Measurements from ENCODE around the gene ABL1. TPM values are rescaled to one million over a fixed set of nuclear protein-coding genes. Genes with fewer than 3 reads are reported as not detected.
A peak's percentile ranks its signal among the peaks of the same experiment; 100 is the strongest.
"Not testable (repeated sequence)": the region's sequence is repeated elsewhere in the genome, so short reads cannot be mapped to it uniquely, and the experiment has no call there.

ABL1 gene
- total RNA-seq, 1 experiment from 2014 or later, result 67.5 TPM

GRCh38 chr9:130789747-130790672 lies 45.0 kb upstream of the ABL1 start:
- Mint-ChIP-seq H3K4me3 (ENCODE audit: unreplicated experiment) (no peak overlapping the region), H3K27me3 (ENCODE audit: insufficient read depth, unreplicated experiment) (no peaks in the 10 kb centered on the region), H3K9me3 (ENCODE audit: unreplicated experiment) (peaks cover 17% of the 10 kb centered on the region), H3K36me3 (ENCODE audit: insufficient read depth, unreplicated experiment) (peaks cover 13% of the 10 kb centered on the region), H3K27ac (ENCODE audit: low read depth, unreplicated experiment) (no peak overlapping the region), H3K4me1 (ENCODE audit: insufficient read depth, unreplicated experiment) (peaks cover 20% of the 10 kb centered on the region)
- no peak for TF ChIP-seq CTCF (IDR thresholded peaks at IDR 0.05; ENCODE audit: unreplicated experiment)
- no TSS peak for BruUV-seq (replicated peaks)
- DNase-seq (ENCODE audit: unreplicated experiment), result no peak
- intact Hi-C loops (cut with micrococcal nuclease), result no loop called here
- ChIA-PET CTCF (interaction anchor here (0.6 to 0.8 kb wide), 4 partner anchors 19 to 79 kb away, joined by 3 to 5 read pairs (median 3); no protein-coding TSS in a partner anchor), POLR2A (interaction anchor here (0.6 to 6.8 kb wide), 2 partner anchors 9 to 74 kb away, joined by 3 to 47 read pairs; no protein-coding TSS in a partner anchor)

GRCh38 chr9:130791303-130791894 lies 43.7 kb upstream of the ABL1 start:
- H3K36me3 Mint-ChIP-seq (ENCODE audit: insufficient read depth, unreplicated experiment), result peaks cover 11% of the 10 kb centered on the region
- DNase-seq (ENCODE audit: unreplicated experiment), result no peak
- no peak overlapping the region for H3K4me3 Mint-ChIP-seq (ENCODE audit: unreplicated experiment)
- TF ChIP-seq CTCF (IDR thresholded peaks at IDR 0.05; ENCODE audit: unreplicated experiment), result no peak
- intact Hi-C loops (cut with micrococcal nuclease), result no loop called here
- no peak overlapping the region for H3K27ac Mint-ChIP-seq (ENCODE audit: low read depth, unreplicated experiment)
- H3K9me3 Mint-ChIP-seq (ENCODE audit: unreplicated experiment), result peaks cover 17% of the 10 kb centered on the region
- ChIA-PET CTCF (interaction anchor here (0.6 kb wide), 1 partner anchor 151 kb away, joined by 3 read pairs; no protein-coding TSS in a partner anchor), POLR2A (interaction anchor here (0.5 to 6.8 kb wide), 2 partner anchors 10 to 151 kb away, joined by 6 to 47 read pairs; no protein-coding TSS in a partner anchor)
- H3K4me1 Mint-ChIP-seq (ENCODE audit: insufficient read depth, unreplicated experiment), result peaks cover 20% of the 10 kb centered on the region
- no TSS peak for BruUV-seq (replicated peaks)
- no peaks in the 10 kb centered on the region for H3K27me3 Mint-ChIP-seq (ENCODE audit: insufficient read depth, unreplicated experiment)

DNA sequence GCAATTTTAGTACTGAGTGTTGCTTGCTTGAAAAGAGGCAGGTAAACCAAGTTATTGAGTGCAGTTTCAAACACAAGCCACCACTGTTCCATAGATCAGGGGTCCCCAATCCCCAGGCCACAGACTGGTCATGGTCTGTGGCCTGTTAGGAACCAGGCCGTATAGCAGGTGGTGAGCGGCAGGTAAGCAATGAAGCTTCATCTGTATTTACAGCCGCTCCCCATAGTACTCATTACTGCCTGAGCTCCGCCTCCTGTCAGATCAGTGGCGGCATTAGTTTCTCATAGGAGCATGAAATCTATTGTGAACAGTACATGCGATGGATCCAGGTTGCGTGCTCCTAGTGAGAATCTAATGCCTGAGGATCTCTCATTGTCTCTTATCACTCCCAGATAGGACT lies 41.5 kb upstream of the ABL1 start:
- BruUV-seq (replicated peaks), result no TSS peak

DNA sequence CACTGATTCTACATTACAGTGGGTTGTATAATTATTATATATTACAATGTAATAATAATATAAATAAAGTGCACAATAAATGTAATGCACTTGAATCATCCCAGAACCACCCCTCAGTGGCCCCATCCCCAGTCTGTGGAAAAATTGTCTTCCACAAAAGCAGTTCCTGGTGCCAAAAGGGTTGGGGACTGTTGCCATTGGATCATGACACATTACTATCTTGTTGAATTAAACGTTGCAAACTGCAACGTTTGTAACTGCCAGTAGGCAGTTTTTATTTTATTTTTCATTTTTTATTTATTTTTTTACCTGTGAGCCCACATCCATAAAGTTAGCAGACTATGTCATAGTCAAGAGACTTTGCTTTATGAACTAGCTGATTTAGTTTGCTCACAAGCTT lies 41.0 kb upstream of the ABL1 start:
- H3K27me3 Mint-ChIP-seq (ENCODE audit: insufficient read depth, unreplicated experiment); H3K4me3 Mint-ChIP-seq (ENCODE audit: unreplicated experiment); intact Hi-C loops (cut with micrococcal nuclease); H3K36me3 Mint-ChIP-seq (ENCODE audit: insufficient read depth, unreplicated experiment); DNase-seq (ENCODE audit: unreplicated experiment); BruUV-seq (replicated peaks): not testable (repeated sequence)
- ChIA-PET POLR2A (interaction anchor here (0.7 to 6.8 kb wide), 8 partner anchors 12 to 100 kb away, joined by 4 to 47 read pairs (median 4); partner anchors contain the start of gene EXOSC2), CTCF (interaction anchor here (1.0 to 1.2 kb wide), 2 partner anchors 23 to 55 kb away, joined by 3 read pairs; no protein-coding TSS in a partner anchor)
- Mint-ChIP-seq H3K9me3 (ENCODE audit: unreplicated experiment) (peaks cover 10% of the 10 kb centered on the region), H3K27ac (ENCODE audit: low read depth, unreplicated experiment) (peak overlapping the region; percentile 70), H3K4me1 (ENCODE audit: insufficient read depth, unreplicated experiment) (peaks cover 13% of the 10 kb centered on the region)

More for the DNA sequence above, 41.5 kb upstream of the ABL1 start:
- ChIA-PET POLR2A (interaction anchor here (1.3 to 6.8 kb wide), 3 partner anchors 12 to 53 kb away, joined by 4 to 47 read pairs (median 12); no protein-coding TSS in a partner anchor), CTCF (interaction anchor here (1.0 to 1.2 kb wide), 2 partner anchors 22 to 56 kb away, joined by 3 read pairs; no protein-coding TSS in a partner anchor)
- Mint-ChIP-seq H3K36me3 (ENCODE audit: insufficient read depth, unreplicated experiment) (peaks cover 7% of the 10 kb centered on the region), H3K27ac (ENCODE audit: low read depth, unreplicated experiment) (no peak overlapping the region), H3K27me3 (ENCODE audit: insufficient read depth, unreplicated experiment) (no peaks in the 10 kb centered on the region), H3K9me3 (ENCODE audit: unreplicated experiment) (peaks cover 14% of the 10 kb centered on the region), H3K4me3 (ENCODE audit: unreplicated experiment) (no peak overlapping the region), H3K4me1 (ENCODE audit: insufficient read depth, unreplicated experiment) (peaks cover 13% of the 10 kb centered on the region)
- TF ChIP-seq CTCF (IDR thresholded peaks at IDR 0.05; ENCODE audit: unreplicated experiment), result no peak
- intact Hi-C loops (cut with micrococcal nuclease), result no loop called here
- DNase-seq (ENCODE audit: unreplicated experiment), result no peak

DNA sequence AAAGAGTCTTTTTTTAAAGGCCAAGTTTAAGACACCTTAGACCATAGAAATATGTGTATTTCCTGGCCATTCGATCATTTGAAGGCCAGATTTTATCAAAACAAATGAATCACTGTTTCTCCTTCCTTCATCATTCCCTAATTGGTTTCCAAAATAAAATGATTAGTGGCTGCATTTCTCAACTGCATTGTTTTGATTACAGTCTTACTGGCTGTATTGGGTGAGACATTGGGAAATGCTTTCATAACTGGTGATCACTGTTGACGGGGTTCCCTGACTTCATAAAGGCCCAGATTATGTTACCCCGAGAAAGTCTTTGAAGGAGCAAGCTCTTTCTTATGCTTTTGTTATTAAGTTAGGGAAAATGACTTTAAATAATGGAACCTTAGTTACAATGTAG lies 40.6 kb upstream of the ABL1 start:
- H3K27me3 Mint-ChIP-seq (ENCODE audit: insufficient read depth, unreplicated experiment); BruUV-seq (replicated peaks); H3K9me3 Mint-ChIP-seq (ENCODE audit: unreplicated experiment); H3K36me3 Mint-ChIP-seq (ENCODE audit: insufficient read depth, unreplicated experiment); H3K4me3 Mint-ChIP-seq (ENCODE audit: unreplicated experiment); intact Hi-C loops (cut with micrococcal nuclease): not testable (repeated sequence)
- ChIA-PET POLR2A (interaction anchor here (0.7 to 6.8 kb wide), 11 partner anchors 8 to 167 kb away, joined by 3 to 47 read pairs (median 4); partner anchors contain the start of gene EXOSC2), CTCF (interaction anchor here (0.5 to 1.4 kb wide), 5 partner anchors 23 to 110 kb away, joined by 3 to 4 read pairs (median 3); no protein-coding TSS in a partner anchor)
- DNase-seq (ENCODE audit: unreplicated experiment), result peak; percentile 69
- H3K4me1 Mint-ChIP-seq (ENCODE audit: insufficient read depth, unreplicated experiment), result peaks cover 13% of the 10 kb centered on the region
- H3K27ac Mint-ChIP-seq (ENCODE audit: low read depth, unreplicated experiment), result peak overlapping the region; percentile 70
